Heart left ventricle (tissue), 16 donors: Measurements from ENCODE around the gene GPATCH2L. TPM values are rescaled to one million over a fixed set of nuclear protein-coding genes. Genes with fewer than 3 reads are reported as not detected.
A peak's percentile ranks its signal among the peaks of the same experiment; 100 is the strongest.

ENCODE experiments used
- ATAC-seq, 4 donors: fragments of 200-7000 bp; cut with Tn5 transposase; one replicate each; pipeline ENCODE4 v1.9.1; 2020 to 2022; ENCODE audit warnings: moderate library complexity in 4 of 4, mild to moderate bottlenecking in 3 of 4, moderate number of reproducible peaks in 1 of 4
- DNase-seq, 5 donors: peaks; one replicate each; pipeline ENCODE4 v3.0.0-alpha.2; 2020
- H3K27ac ChIP-seq, 12 donors: fragments of 200-600 bp; sonication (generic) in 4 of 12; one replicate each; pipeline versions ENCODE4 v1.5.0 to v1.8.0; 2016 to 2022; ENCODE audit warnings: mild to moderate bottlenecking in 2 of 12
- H3K27me3 ChIP-seq, 9 donors: fragments of 200-600 bp; sonication (generic) in 2 of 9; one replicate each; pipeline versions ENCODE4 v1.5.1 to v1.8.0; 2016 to 2022; ENCODE audit warnings: mild to moderate bottlenecking in 3 of 9
- H3K36me3 ChIP-seq, 9 donors: fragments of 200-600 bp; sonication (generic) in 2 of 9; one replicate each; pipeline versions ENCODE4 v1.5.0 to v1.8.0; 2018 to 2022; ENCODE audit warnings: mild to moderate bottlenecking in 2 of 9
- H3K4me1 ChIP-seq, 12 donors: fragments of 200-600 bp; sonication (generic) in 4 of 12; one replicate each; pipeline versions ENCODE4 v1.5.0 to v1.8.0; 2016 to 2022; ENCODE audit warnings: mild to moderate bottlenecking in 3 of 12
- H3K4me3 ChIP-seq, 12 donors: fragments of 200-600 bp; sonication (generic) in 4 of 12; one replicate each; pipeline versions ENCODE4 v1.5.0 to v1.8.0; 2017 to 2022; ENCODE audit warnings: mild to moderate bottlenecking in 9 of 12, moderate library complexity in 4 of 12
- H3K9me3 ChIP-seq, 12 donors: fragments of 200-600 bp; sonication (generic) in 4 of 12; one replicate each; pipeline versions ENCODE4 v1.5.0 to v1.8.0; 2016 to 2022; ENCODE audit warnings: mild to moderate bottlenecking in 1 of 12
- POLR2A ChIP-seq, 2 donors: fragments of 450-650 bp; IDR thresholded peaks; one replicate each; pipeline ENCODE4 v1.6.1; 2017; ENCODE audit warnings: antibody characterized with exemption in 2 of 2, mild to moderate bottlenecking in 2 of 2, moderate library complexity in 2 of 2
- WGBS, 4 donors: extraction: QIAGEN DNeasy Blood & Tissue Kit in 2 of 4; methylation state at CpG; one replicate each; pipeline versions ENCODE4 v1.1.5 to v1.1.7; 2013 to 2018; 5-methylcytosine and 5-hydroxymethylcytosine counted together
- intact Hi-C, 10 donors: fragments of 100-400 bp; cut with DNase I; formaldehyde crosslinking; loops; one replicate each; pipeline versions ENCODE4 v1.11.1 to v1.14.2; 2022
- polyA plus RNA-seq, 2 donors: library from polyadenylated mRNA; stranded (reverse); fragments of 200-250 nt; gene quantifications; one replicate each; pipeline ENCODE4 v1.2.3, GENCODE V29; 2013
- total RNA-seq, 9 donors: library from RNA; depleted of rRNA in 2 of 9; stranded (reverse); fragments of >200 nt in 2 of 9; fragmentation: NEBNext Ultra II Directional in 3 of 9; extraction: Animal tissue kit (Norgen Biotek cat#: 25700) in 3 of 9; gene quantifications; one replicate each; pipeline versions ENCODE4 v1.1.0 to v1.2.4, GENCODE V29; 2016 to 2023
- TF ChIP-seq, protein P1 (sequence below), 12 donors: fragments of 200-600 bp; sonication (generic) in 4 of 12; IDR thresholded peaks; one replicate each; pipeline versions ENCODE4 v1.5.0 to v1.8.0; 2018 to 2022; ENCODE audit warnings: antibody characterized with exemption in 12 of 12, mild to moderate bottlenecking in 5 of 12
- donor health status: ischemic (EF 13 %, LVEDD 7.1; RV severe dilation, severe dysfunction).
- donor health status: healthy with polysubstance abuse.
- donor health status: DM: no; HTN: yes; CAD: no.
- donor health status: DM: no; HTN: no; CAD: no.
- donor health status: ischemic (EF 25% LVEDD 6.9; RV normal size, moderate dysfunction).
- donor health status: ischemic (EF 25% LVEDD 5.7; RV mildly dilated, moderate dysfunction).
- donor health status: healthy.
- donor health status: DM: yes; HTN: yes; CAD: no.
- donor health status: ischemic (EF 35%, LVEDD 5.7; RV mildly dilated, moderate dysfunction).
- donor health status: nonischemic (EF 11% LVEDD 7.7; RV severe dilation, severe dysfunction).
- donor health status: DM: yes; HTN: yes; CAD: no.
- donor health status: PGD.
- donor health status: ischemic (EF 29% LVEDD 5.4; RV normal size, mild dysfunction).
- donor health status: nonischemic (EF 23%, LVEDD 6.1; RV moderate dilation, normal function).

GPATCH2L gene
- total and polyA plus RNA-seq, 11 donors = 5.7 to 32.8 (median 24.9) TPM

DNA sequence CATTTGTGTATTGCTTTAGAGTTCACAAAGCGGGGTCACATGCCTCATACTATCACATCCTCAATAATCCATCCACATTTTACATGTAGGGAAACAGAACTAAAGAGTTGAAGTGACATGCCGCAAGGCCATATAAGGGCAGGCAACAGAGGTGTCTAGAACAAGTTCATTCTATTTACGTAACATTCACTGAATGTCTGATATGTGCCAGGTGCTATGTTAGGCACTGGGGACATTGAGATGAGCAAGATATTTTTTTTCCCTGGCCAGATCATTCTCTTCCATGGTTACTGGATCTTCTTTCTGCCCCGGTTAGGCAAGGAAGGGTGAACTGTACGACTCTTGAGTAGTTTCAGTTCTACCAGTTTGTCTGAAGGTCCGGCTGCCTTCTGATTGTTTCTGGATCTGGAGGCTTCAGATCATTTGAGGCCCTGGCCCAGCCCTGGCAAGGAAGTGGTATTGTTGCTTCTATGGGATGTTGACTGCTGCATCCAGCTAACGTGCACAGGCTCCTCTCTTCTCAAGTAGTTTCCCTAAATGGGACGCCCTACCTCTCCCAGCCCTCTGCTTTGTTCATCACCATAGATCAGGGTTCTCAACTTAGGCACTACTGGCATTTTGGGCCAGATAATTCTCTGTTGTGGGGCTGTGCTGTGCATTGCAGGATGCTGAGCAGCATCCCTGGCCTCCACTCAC lies 12.1 kb downstream of the GPATCH2L start:
- H3K27ac ChIP-seq = peak overlapping the region in 11 of 12 donors; percentile 23 to 73 (median 52)
- peak; percentile 83 to 93 (median 85) for ATAC-seq
- no peak overlapping the region for H3K4me3 ChIP-seq
- peaks cover 0 to 50% (median 36%) of the 10 kb centered on the region in 9 donors for H3K36me3 ChIP-seq
- DNase-seq = no peak
- TF ChIP-seq POLR2A (IDR thresholded peaks at IDR 0.05) = no peak
- TF ChIP-seq, protein P1, sequence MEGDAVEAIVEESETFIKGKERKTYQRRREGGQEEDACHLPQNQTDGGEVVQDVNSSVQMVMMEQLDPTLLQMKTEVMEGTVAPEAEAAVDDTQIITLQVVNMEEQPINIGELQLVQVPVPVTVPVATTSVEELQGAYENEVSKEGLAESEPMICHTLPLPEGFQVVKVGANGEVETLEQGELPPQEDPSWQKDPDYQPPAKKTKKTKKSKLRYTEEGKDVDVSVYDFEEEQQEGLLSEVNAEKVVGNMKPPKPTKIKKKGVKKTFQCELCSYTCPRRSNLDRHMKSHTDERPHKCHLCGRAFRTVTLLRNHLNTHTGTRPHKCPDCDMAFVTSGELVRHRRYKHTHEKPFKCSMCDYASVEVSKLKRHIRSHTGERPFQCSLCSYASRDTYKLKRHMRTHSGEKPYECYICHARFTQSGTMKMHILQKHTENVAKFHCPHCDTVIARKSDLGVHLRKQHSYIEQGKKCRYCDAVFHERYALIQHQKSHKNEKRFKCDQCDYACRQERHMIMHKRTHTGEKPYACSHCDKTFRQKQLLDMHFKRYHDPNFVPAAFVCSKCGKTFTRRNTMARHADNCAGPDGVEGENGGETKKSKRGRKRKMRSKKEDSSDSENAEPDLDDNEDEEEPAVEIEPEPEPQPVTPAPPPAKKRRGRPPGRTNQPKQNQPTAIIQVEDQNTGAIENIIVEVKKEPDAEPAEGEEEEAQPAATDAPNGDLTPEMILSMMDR (IDR thresholded peaks at IDR 0.05) = no peak
- intact Hi-C loops = loop anchor here in 1 of 10 donors (10.0 kb wide), 1 partner anchor 459 kb away; no protein-coding TSS in a partner anchor
- 61 to 74% (median 63%) methylated on average over 8 of the region's 8 CpGs for WGBS, 4 donors
- H3K9me3 ChIP-seq = peaks cover 0 to 4% (median 0%) of the 10 kb centered on the region in 12 donors
- peaks cover 0 to 20% (median 13%) of the 10 kb centered on the region in 12 donors for H3K4me1 ChIP-seq
- H3K27me3 ChIP-seq = no peaks in the 10 kb centered on the region

DNA sequence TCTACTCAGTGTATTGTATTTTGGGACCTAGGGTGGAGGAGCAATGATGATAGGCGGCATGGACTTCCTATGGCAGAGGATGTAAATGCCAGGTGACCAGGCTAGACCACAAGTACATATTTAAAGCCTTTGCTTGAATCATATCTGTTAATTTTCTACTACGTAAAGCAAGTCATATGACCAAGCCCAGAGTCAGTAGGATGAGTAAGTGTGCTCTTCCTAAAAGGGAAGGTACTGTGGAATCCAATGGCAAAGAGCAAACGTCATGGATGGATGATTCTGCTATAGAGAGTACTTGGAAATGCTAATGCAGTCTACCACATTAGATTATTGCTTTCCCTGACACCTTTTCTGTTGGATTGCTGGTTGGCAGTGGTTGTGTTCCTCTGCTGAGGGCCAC lies 16.8 kb downstream of the GPATCH2L start:
- 86 to 90% (median 88%) methylated on average over 3 of the region's 3 CpGs for WGBS, 4 donors
- Histone ChIP-seq H3K9me3 (peaks cover 0 to 4% (median 0%) of the 10 kb centered on the region in 12 donors), H3K36me3 (peaks cover 0 to 69% (median 61%) of the 10 kb centered on the region in 9 donors), H3K4me1 (peaks cover 0 to 14% (median 4%) of the 10 kb centered on the region in 12 donors), H3K27ac (no peak overlapping the region), H3K4me3 (no peak overlapping the region), H3K27me3 (no peaks in the 10 kb centered on the region)
- ATAC-seq (no peak), DNase-seq (no peak)
- no peak for TF ChIP-seq POLR2A (IDR thresholded peaks at IDR 0.05)
- TF ChIP-seq, protein P1 (IDR thresholded peaks at IDR 0.05) = no peak
- intact Hi-C loops = loop anchor here in 1 of 10 donors (10.0 kb wide), 1 partner anchor 464 kb away; no protein-coding TSS in a partner anchor

DNA sequence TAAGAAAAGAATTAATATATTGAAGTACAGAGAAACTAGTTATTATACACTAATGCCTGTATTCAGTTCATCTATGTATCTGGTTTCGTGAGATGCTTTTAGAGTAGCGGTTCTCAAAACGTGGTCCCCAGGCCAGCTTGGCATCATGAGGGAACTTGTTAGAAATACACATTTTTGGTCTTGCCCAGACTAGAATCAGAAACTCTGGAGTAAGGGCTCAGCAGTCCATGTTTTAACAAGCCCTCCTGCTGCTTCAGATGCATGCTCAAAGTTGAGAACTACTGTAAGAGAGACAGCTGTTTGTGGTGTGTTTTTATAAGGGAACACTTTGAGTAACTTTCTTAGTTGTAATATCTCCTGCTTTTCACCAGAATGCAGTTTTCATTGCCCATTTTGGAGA lies 18.1 kb downstream of the GPATCH2L start:
- Histone ChIP-seq H3K27ac (no peak overlapping the region), H3K9me3 (peaks cover 0 to 4% (median 0%) of the 10 kb centered on the region in 12 donors), H3K4me3 (no peak overlapping the region), H3K27me3 (no peaks in the 10 kb centered on the region), H3K4me1 (peaks cover 0 to 2% (median 0%) of the 10 kb centered on the region in 12 donors), H3K36me3 (peaks cover 0 to 81% (median 72%) of the 10 kb centered on the region in 9 donors)
- TF ChIP-seq, protein P1 (IDR thresholded peaks at IDR 0.05) = no peak
- TF ChIP-seq POLR2A (IDR thresholded peaks at IDR 0.05) = no peak
- intact Hi-C loops = loop anchor here in 1 of 10 donors (10.0 kb wide), 1 partner anchor 465 kb away; no protein-coding TSS in a partner anchor
- DNase-seq (no peak), ATAC-seq (no peak)
- 90 to 95% (median 94%) methylated on average over 3 of the region's 3 CpGs for WGBS, 4 donors

GRCh38 chr14:76174982-76175381 lies 23.3 kb downstream of the GPATCH2L start:
- no peaks in the 10 kb centered on the region for H3K27me3 ChIP-seq
- no peak overlapping the region for H3K4me3 ChIP-seq
- H3K36me3 ChIP-seq = peaks cover 0 to 95% (median 86%) of the 10 kb centered on the region in 9 donors
- H3K9me3 ChIP-seq = no peaks in the 10 kb centered on the region
- ATAC-seq = no peak
- DNase-seq = no peak
- H3K4me1 ChIP-seq = no peaks in the 10 kb centered on the region
- H3K27ac ChIP-seq = no peak overlapping the region
- intact Hi-C loops = no loop called here
- TF ChIP-seq POLR2A (IDR thresholded peaks at IDR 0.05) = no peak
- TF ChIP-seq, protein P1 (IDR thresholded peaks at IDR 0.05) = no peak
- WGBS, 4 donors = 95 to 98% (median 96%) methylated on average over 2 of the region's 2 CpGs
